Measurements from ENCODE around the gene KCNT2. TPM values are rescaled to one million over a fixed set of nuclear protein-coding genes. Genes with fewer than 3 reads are reported as not detected.
"Not testable (repeated sequence)": the region's sequence is repeated elsewhere in the genome, so short reads cannot be mapped to it uniquely, and the experiment has no call there.

Gene KCNT2
- polyA plus RNA-seq, 1 donor from 2014 or later, result 21.4 TPM

DNA sequence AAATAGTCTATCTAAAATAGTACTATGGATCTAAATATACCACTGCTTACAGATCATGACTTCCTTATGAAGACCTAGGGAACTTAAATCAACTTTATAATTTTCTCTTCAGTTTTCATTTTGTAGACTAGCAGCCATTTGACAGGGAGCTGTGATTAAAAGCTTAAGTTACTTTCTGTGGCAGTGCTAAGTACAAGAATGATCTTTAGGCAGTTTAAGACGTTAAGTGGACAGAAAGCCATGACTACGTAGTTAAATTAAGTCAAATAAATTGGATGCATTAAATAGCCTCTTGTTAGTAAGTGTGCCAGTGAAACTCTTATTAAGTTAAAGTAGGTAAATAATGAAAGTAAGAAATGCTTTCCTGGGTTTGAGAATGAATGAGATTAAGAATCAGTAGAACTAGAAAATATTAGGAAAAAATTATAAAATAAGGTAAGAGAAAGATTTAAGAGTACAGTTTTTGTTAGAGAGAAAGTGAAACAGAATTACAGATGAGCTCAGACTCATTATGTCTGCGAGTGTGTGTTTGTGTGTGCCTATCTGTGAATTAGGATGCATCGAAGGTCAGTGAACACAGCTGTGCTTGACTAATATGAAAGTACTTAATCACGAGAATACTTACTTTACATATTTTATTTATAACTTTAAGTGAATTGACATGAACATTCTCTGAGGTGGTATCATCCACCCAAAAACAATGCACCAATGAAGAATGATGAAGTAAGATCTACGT is 336.9 kb downstream of the KCNT2 start:
- no peak overlapping the region for H2AFZ ChIP-seq (ENCODE audit: low read depth, low read length)
- no peaks in the 10 kb centered on the region for H3K27me3 ChIP-seq (ENCODE audit: insufficient read depth, low read depth, low read length)
- no peak overlapping the region for H3K4me2 ChIP-seq (ENCODE audit: low read length)
- TF ChIP-seq, protein P1, sequence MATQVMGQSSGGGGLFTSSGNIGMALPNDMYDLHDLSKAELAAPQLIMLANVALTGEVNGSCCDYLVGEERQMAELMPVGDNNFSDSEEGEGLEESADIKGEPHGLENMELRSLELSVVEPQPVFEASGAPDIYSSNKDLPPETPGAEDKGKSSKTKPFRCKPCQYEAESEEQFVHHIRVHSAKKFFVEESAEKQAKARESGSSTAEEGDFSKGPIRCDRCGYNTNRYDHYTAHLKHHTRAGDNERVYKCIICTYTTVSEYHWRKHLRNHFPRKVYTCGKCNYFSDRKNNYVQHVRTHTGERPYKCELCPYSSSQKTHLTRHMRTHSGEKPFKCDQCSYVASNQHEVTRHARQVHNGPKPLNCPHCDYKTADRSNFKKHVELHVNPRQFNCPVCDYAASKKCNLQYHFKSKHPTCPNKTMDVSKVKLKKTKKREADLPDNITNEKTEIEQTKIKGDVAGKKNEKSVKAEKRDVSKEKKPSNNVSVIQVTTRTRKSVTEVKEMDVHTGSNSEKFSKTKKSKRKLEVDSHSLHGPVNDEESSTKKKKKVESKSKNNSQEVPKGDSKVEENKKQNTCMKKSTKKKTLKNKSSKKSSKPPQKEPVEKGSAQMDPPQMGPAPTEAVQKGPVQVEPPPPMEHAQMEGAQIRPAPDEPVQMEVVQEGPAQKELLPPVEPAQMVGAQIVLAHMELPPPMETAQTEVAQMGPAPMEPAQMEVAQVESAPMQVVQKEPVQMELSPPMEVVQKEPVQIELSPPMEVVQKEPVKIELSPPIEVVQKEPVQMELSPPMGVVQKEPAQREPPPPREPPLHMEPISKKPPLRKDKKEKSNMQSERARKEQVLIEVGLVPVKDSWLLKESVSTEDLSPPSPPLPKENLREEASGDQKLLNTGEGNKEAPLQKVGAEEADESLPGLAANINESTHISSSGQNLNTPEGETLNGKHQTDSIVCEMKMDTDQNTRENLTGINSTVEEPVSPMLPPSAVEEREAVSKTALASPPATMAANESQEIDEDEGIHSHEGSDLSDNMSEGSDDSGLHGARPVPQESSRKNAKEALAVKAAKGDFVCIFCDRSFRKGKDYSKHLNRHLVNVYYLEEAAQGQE (IDR thresholded peaks at IDR 0.05; ENCODE audit: borderline replicate concordance), result no peak
- TF ChIP-seq EZH2 (IDR thresholded peaks at IDR 0.05; ENCODE audit: borderline replicate concordance, insufficient read depth, low read length, poor library complexity, severe bottlenecking) (no peak), POLR2AphosphoS5 (IDR thresholded peaks at IDR 0.05) (no peak), TAF1 (IDR thresholded peaks at IDR 0.05; ENCODE audit: low read depth) (no peak), SMC3 (conservative IDR thresholded peaks at IDR 0.05; ENCODE audit: poor library complexity) (no peak), RAD21 (conservative IDR thresholded peaks at IDR 0.05) (no peak), EP300 (conservative IDR thresholded peaks at IDR 0.05; ENCODE audit: poor library complexity, severe bottlenecking) (no peak), MXI1 (conservative IDR thresholded peaks at IDR 0.05; ENCODE audit: poor library complexity, severe bottlenecking) (no peak)
- TF ChIP-seq, protein P2, sequence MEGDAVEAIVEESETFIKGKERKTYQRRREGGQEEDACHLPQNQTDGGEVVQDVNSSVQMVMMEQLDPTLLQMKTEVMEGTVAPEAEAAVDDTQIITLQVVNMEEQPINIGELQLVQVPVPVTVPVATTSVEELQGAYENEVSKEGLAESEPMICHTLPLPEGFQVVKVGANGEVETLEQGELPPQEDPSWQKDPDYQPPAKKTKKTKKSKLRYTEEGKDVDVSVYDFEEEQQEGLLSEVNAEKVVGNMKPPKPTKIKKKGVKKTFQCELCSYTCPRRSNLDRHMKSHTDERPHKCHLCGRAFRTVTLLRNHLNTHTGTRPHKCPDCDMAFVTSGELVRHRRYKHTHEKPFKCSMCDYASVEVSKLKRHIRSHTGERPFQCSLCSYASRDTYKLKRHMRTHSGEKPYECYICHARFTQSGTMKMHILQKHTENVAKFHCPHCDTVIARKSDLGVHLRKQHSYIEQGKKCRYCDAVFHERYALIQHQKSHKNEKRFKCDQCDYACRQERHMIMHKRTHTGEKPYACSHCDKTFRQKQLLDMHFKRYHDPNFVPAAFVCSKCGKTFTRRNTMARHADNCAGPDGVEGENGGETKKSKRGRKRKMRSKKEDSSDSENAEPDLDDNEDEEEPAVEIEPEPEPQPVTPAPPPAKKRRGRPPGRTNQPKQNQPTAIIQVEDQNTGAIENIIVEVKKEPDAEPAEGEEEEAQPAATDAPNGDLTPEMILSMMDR (IDR thresholded peaks at IDR 0.05; ENCODE audit: poor library complexity, severe bottlenecking), result no peak
- no peaks in the 10 kb centered on the region for H3K9me2 ChIP-seq (ENCODE audit: insufficient read depth, low read length)
- no peak overlapping the region for H3K4me3 ChIP-seq (ENCODE audit: low read length)
- H3K27ac ChIP-seq (ENCODE audit: low read length), result no peak overlapping the region
- H3K79me2 ChIP-seq (replicated peaks; ENCODE audit: insufficient read depth, low read length), result no peaks in the 10 kb centered on the region
- no peak overlapping the region for H3K9ac ChIP-seq (ENCODE audit: low read length)
- H3F3A ChIP-seq (ENCODE audit: insufficient read depth, low read length, poor library complexity, severe bottlenecking), result no peaks in the 10 kb centered on the region
- no peaks in the 10 kb centered on the region for H3K9me3 ChIP-seq (ENCODE audit: low read length)
- H3K36me3 ChIP-seq (ENCODE audit: insufficient read depth, low read length), result no peaks in the 10 kb centered on the region
- H4K20me1 ChIP-seq (ENCODE audit: insufficient read depth), result no peaks in the 10 kb centered on the region

DNA sequence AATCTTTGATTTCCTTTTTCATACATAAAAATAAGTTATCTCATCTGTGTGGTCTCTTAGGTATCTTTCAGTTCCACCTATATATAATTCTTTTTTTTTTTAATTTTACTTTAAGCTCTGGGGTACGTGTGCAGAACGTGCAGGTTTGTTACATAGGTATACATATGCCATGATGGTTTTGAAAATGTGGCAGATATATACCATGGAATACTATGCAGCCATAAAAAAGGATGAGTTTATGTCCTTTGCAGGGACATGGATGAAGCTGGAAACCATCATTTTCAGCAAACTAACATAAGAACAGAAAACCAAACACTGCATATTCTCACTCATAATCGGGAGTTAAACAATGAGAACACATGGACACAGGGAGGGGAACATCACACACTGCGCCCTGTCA is 345.2 kb downstream of the KCNT2 start:
- H3K4me2 ChIP-seq (ENCODE audit: low read length); H3K27ac ChIP-seq (ENCODE audit: low read length); H3K9me3 ChIP-seq (ENCODE audit: low read length); H3K27me3 ChIP-seq (ENCODE audit: insufficient read depth, low read depth, low read length); H3K4me3 ChIP-seq (ENCODE audit: low read length); H3K36me3 ChIP-seq (ENCODE audit: insufficient read depth, low read length); H2AFZ ChIP-seq (ENCODE audit: low read depth, low read length); H3K9ac ChIP-seq (ENCODE audit: low read length); H3F3A ChIP-seq (ENCODE audit: insufficient read depth, low read length, poor library complexity, severe bottlenecking); H3K79me2 ChIP-seq (replicated peaks; ENCODE audit: insufficient read depth, low read length); H3K9me2 ChIP-seq (ENCODE audit: insufficient read depth, low read length); H4K20me1 ChIP-seq (ENCODE audit: insufficient read depth): not testable (repeated sequence)

Data from neural cell (in vitro differentiated cells).